Liver (tissue), 9 donors: ENCODE data around the gene RALB. TPM values are rescaled to one million over a fixed set of nuclear protein-coding genes. Genes with fewer than 3 reads are reported as not detected.

Source experiments
- DNase-seq: peaks from one replicate; pipeline ENCODE4 v3.0.0-alpha.2; 2017; ENCODE audit warnings: low spot score
- H3K27ac ChIP-seq, 2 donors: one replicate each; pipeline ENCODE4 v1.7.0; 2013; ENCODE audit warnings: inconsistent platforms in 2 of 2, low read length in 2 of 2, control low read depth in 1 of 2, low read depth in 1 of 2, mild to moderate bottlenecking in 1 of 2
- H3K27me3 ChIP-seq, 4 donors: one replicate each; pipeline versions ENCODE4 v1.6.1 to v1.7.0; 2013; ENCODE audit warnings: low read length in 3 of 4, inconsistent platforms in 1 of 4, mild to moderate bottlenecking in 1 of 4, moderate library complexity in 1 of 4; ENCODE audit not compliant: control insufficient read depth in 4 of 4, insufficient read depth in 4 of 4
- H3K36me3 ChIP-seq, 4 donors: one replicate each; pipeline versions ENCODE4 v1.6.1 to v1.7.0; 2013; ENCODE audit warnings: low read length in 3 of 4, mild to moderate bottlenecking in 3 of 4, low read depth in 1 of 4, moderate library complexity in 1 of 4; ENCODE audit not compliant: control insufficient read depth in 4 of 4, insufficient read depth in 3 of 4
- H3K4me1 ChIP-seq, 4 donors: one replicate each; pipeline versions ENCODE4 v1.6.1 to v1.7.0; 2013; ENCODE audit warnings: low read length in 3 of 4, mild to moderate bottlenecking in 3 of 4, moderate library complexity in 1 of 4; ENCODE audit not compliant: control insufficient read depth in 4 of 4, insufficient read depth in 4 of 4
- H3K4me3 ChIP-seq, 3 donors: one replicate each; pipeline versions ENCODE4 v1.6.1 to v1.7.0; 2013; ENCODE audit warnings: low read length in 3 of 3, control low read depth in 1 of 3, low read depth in 1 of 3, mild to moderate bottlenecking in 1 of 3
- H3K9ac ChIP-seq, 2 donors: one replicate each; pipeline ENCODE4 v1.7.0; 2013; ENCODE audit warnings: low read length in 2 of 2, mild to moderate bottlenecking in 2 of 2, moderate library complexity in 2 of 2, control low read depth in 1 of 2, low read depth in 1 of 2
- H3K9me3 ChIP-seq, 4 donors: one replicate each; pipeline versions ENCODE4 v1.6.1 to v1.7.0; 2013; ENCODE audit warnings: low read length in 3 of 4; ENCODE audit not compliant: control insufficient read depth in 4 of 4
- ATF3 ChIP-seq: IDR thresholded peaks from 2 replicates; pipeline ENCODE4 v1.6.1; 2016; ENCODE audit warnings: antibody characterized with exemption
- CTCF ChIP-seq: fragments of 150-350 bp; IDR thresholded peaks from 2 replicates; pipeline ENCODE4 v1.5.1; 2017; ENCODE audit warnings: improper control_type of control experiment, low read depth, low read length; ENCODE audit not compliant: missing input control
- EGR1 ChIP-seq, 2 donors: IDR thresholded peaks; 2 replicates each; pipeline ENCODE4 v1.6.1; 2016 to 2018; ENCODE audit warnings: antibody characterized with exemption in 2 of 2, low read depth in 2 of 2
- FOXA1 ChIP-seq: IDR thresholded peaks from 2 replicates; pipeline ENCODE4 v1.6.1; 2016; ENCODE audit warnings: antibody characterized with exemption
- FOXA2 ChIP-seq: IDR thresholded peaks from 2 replicates; pipeline ENCODE4 v1.6.1; 2016; ENCODE audit warnings: antibody characterized with exemption
- GABPA ChIP-seq, 2 donors: IDR thresholded peaks in 1 of 2; conservative IDR thresholded peaks in 1 of 2; 2 replicates each; pipeline ENCODE4 v1.6.1; 2016; ENCODE audit warnings: antibody characterized with exemption in 2 of 2, mild to moderate bottlenecking in 1 of 2, moderate library complexity in 1 of 2
- HNF4A ChIP-seq, 2 donors: conservative IDR thresholded peaks; 2 replicates each; pipeline ENCODE4 v1.6.1; 2016; ENCODE audit warnings: antibody characterized with exemption in 2 of 2, mild to moderate bottlenecking in 2 of 2
- HNF4G ChIP-seq: IDR thresholded peaks from 2 replicates; pipeline ENCODE4 v1.6.1; 2016; ENCODE audit warnings: antibody characterized with exemption
- JUND ChIP-seq, 2 donors: IDR thresholded peaks; 2 replicates each; pipeline ENCODE4 v1.6.1; 2016; ENCODE audit warnings: antibody characterized with exemption in 2 of 2
- NR2F2 ChIP-seq: IDR thresholded peaks from 2 replicates; pipeline ENCODE4 v1.6.1; 2016; ENCODE audit warnings: antibody characterized with exemption
- RAD21 ChIP-seq, 2 donors: IDR thresholded peaks; 2 replicates each; pipeline ENCODE4 v1.6.1; 2016; ENCODE audit warnings: antibody characterized with exemption in 2 of 2, mild to moderate bottlenecking in 2 of 2
- RXRA ChIP-seq, 2 donors: IDR thresholded peaks; 2 replicates each; pipeline ENCODE4 v1.6.1; 2017 to 2018; ENCODE audit warnings: antibody characterized with exemption in 2 of 2, mild to moderate bottlenecking in 1 of 2
- SP1 ChIP-seq: IDR thresholded peaks from 2 replicates; pipeline ENCODE4 v1.6.1; 2018; ENCODE audit warnings: antibody characterized with exemption, mild to moderate bottlenecking
- TAF1 ChIP-seq: conservative IDR thresholded peaks from 2 replicates; pipeline ENCODE4 v1.6.1; 2016; ENCODE audit warnings: antibody characterized with exemption, mild to moderate bottlenecking
- YY1 ChIP-seq: IDR thresholded peaks from 2 replicates; pipeline ENCODE4 v1.6.1; 2016; ENCODE audit warnings: antibody characterized with exemption, mild to moderate bottlenecking
- WGBS: extraction: QIAGEN DNeasy Blood & Tissue Kit; methylation state at CpG from one replicate; pipeline ENCODE4 v1.1.7; 2013; 5-methylcytosine and 5-hydroxymethylcytosine counted together
- polyA plus RNA-seq, 2 donors: library from polyadenylated mRNA; stranded (reverse) in 1 of 2; unstranded in 1 of 2; fragments of 200-250 nt in 1 of 2; fragments of >200 nt in 1 of 2; fragmentation: Nextera tagmentation in 1 of 2; extraction: Ambion mirVana in 1 of 2; gene quantifications; one replicate each; pipeline versions ENCODE4 v1.2.1 to v1.2.3, GENCODE V29; 2013 to 2015
- total RNA-seq, 2 donors: library from RNA; depleted of rRNA; stranded (reverse); fragments of >200 nt; gene quantifications; one replicate each; pipeline ENCODE4 v1.2.3, GENCODE V29; 2014
- TF ChIP-seq, protein P1 (sequence below): IDR thresholded peaks from 2 replicates; pipeline ENCODE4 v1.6.1; 2016; ENCODE audit warnings: antibody characterized with exemption
- TF ChIP-seq, protein P2 (sequence below): IDR thresholded peaks from 2 replicates; pipeline ENCODE4 v1.6.1; 2016; ENCODE audit warnings: antibody characterized with exemption
- TF ChIP-seq, protein P3 (sequence below): IDR thresholded peaks from 2 replicates; pipeline ENCODE4 v1.6.1; 2016; ENCODE audit warnings: antibody characterized with exemption, mild to moderate bottlenecking
- donor health status: healthy.
- donor health status: healthy.
- donor health status: healthy.
- donor health status: healthy.
- donor health status: healthy.

RALB gene
- total and polyA plus RNA-seq, 4 donors = 11.1 to 26.4 (median 20.1) TPM

DNA sequence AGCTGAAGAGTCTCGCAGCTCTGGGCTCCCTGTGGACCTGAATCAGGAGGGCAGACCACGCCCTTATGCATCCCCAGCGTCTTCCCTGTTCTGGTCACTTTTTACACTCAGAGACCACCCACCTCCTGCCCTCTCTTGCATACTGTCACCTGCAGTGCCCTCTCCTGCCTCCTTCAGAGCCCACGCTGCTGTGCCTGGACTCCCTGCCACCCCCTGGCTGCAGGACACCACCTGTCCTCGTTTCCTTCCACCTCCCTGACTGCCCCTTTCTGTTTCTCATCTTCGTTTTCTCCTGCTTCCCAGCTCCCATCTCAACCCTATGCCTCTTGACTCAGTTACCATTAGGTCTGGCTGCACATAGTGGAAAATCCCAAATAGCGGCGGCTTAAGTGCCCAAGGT, 84.1 kb downstream of the RALB start:
- Histone ChIP-seq H3K27ac (no peak overlapping the region), H3K9ac (no peak overlapping the region), H3K4me1 (no peaks in the 10 kb centered on the region), H3K4me3 (no peak overlapping the region), H3K36me3 (no peaks in the 10 kb centered on the region), H3K27me3 (peaks cover 0 to 2% (median 0%) of the 10 kb centered on the region in 4 donors), H3K9me3 (peaks cover 0 to 1% (median 0%) of the 10 kb centered on the region in 4 donors)
- DNase-seq = no peak
- WGBS = 89% methylated on average over 8 of the region's 8 CpGs
- TF ChIP-seq RAD21 (IDR thresholded peaks at IDR 0.05) (no peak), TAF1 (no peak)

DNA sequence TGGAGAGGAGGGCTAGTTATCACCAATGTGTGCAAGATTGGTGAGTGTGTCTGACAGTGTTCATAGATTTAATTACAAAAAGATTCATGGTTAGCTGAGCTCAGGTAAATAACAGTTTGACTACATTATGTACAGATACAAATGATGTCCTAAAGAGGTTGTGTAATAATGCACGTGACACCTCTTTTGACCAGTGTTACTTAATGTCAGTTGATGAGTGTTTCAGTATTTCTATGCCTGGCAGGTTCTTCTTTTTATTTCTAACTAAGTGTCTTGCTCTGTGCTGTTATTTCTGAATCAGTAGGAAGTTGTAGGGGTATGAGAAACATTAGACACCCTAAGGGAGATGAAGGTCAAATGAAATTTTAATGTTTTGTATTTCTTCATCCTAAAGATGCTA, 85.4 kb downstream of the RALB start:
- TF ChIP-seq NR2F2 (no peak), HNF4A (conservative IDR thresholded peaks at IDR 0.05) (peak in 1 of 2 donors; percentile 13), RAD21 (IDR thresholded peaks at IDR 0.05) (peak in 1 of 2 donors; percentile 19), GABPA (IDR thresholded peaks at IDR 0.05 in 1 of 2, conservative IDR thresholded peaks at IDR 0.05 in 1 of 2) (no peak), SP1 (no peak), YY1 (no peak), RXRA (IDR thresholded peaks at IDR 0.05) (peak in 1 of 2 donors; percentile 43)
- TF ChIP-seq, protein P1, sequence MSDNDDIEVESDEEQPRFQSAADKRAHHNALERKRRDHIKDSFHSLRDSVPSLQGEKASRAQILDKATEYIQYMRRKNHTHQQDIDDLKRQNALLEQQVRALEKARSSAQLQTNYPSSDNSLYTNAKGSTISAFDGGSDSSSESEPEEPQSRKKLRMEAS = no peak
- whole genome bisulfite sequencing = 27% methylated on average over 1 of the region's 1 CpG
- Histone ChIP-seq H3K36me3 (no peaks in the 10 kb centered on the region), H3K9me3 (peaks cover 0 to 1% (median 0%) of the 10 kb centered on the region in 4 donors), H3K27ac (no peak overlapping the region), H3K4me1 (peaks cover 0 to under 1% (median 0%) of the 10 kb centered on the region in 4 donors), H3K4me3 (no peak overlapping the region), H3K27me3 (peaks cover 0 to 3% (median 1%) of the 10 kb centered on the region in 4 donors), H3K9ac (no peak overlapping the region)
- no peak for DNase-seq

- DNase-seq = no peak
- Histone ChIP-seq H3K4me1 (peaks cover 9 to 22% (median 14%) of the 10 kb centered on the region in 4 donors), H3K9ac (no peak overlapping the region), H3K9me3 (no peaks in the 10 kb centered on the region), H3K27me3 (peaks cover 0 to 3% (median 1%) of the 10 kb centered on the region in 4 donors), H3K27ac (no peak overlapping the region), H3K36me3 (no peaks in the 10 kb centered on the region), H3K4me3 (no peak overlapping the region)
- WGBS = 64% methylated on average over 7 of the region's 7 CpGs
- no peak for TF ChIP-seq CTCF
- TF ChIP-seq FOXA1 = no peak
- TF ChIP-seq TAF1 = no peak
- TF ChIP-seq RAD21 (IDR thresholded peaks at IDR 0.05) = no peak
- no peak for TF ChIP-seq FOXA2
- TF ChIP-seq ATF3 = no peak
- no peak for TF ChIP-seq YY1
- no peak for TF ChIP-seq HNF4A (conservative IDR thresholded peaks at IDR 0.05)
- TF ChIP-seq, protein P2, sequence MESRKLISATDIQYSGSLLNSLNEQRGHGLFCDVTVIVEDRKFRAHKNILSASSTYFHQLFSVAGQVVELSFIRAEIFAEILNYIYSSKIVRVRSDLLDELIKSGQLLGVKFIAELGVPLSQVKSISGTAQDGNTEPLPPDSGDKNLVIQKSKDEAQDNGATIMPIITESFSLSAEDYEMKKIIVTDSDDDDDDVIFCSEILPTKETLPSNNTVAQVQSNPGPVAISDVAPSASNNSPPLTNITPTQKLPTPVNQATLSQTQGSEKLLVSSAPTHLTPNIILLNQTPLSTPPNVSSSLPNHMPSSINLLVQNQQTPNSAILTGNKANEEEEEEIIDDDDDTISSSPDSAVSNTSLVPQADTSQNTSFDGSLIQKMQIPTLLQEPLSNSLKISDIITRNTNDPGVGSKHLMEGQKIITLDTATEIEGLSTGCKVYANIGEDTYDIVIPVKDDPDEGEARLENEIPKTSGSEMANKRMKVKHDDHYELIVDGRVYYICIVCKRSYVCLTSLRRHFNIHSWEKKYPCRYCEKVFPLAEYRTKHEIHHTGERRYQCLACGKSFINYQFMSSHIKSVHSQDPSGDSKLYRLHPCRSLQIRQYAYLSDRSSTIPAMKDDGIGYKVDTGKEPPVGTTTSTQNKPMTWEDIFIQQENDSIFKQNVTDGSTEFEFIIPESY = no peak
- TF ChIP-seq RXRA (IDR thresholded peaks at IDR 0.05) = no peak
- TF ChIP-seq, protein P3, sequence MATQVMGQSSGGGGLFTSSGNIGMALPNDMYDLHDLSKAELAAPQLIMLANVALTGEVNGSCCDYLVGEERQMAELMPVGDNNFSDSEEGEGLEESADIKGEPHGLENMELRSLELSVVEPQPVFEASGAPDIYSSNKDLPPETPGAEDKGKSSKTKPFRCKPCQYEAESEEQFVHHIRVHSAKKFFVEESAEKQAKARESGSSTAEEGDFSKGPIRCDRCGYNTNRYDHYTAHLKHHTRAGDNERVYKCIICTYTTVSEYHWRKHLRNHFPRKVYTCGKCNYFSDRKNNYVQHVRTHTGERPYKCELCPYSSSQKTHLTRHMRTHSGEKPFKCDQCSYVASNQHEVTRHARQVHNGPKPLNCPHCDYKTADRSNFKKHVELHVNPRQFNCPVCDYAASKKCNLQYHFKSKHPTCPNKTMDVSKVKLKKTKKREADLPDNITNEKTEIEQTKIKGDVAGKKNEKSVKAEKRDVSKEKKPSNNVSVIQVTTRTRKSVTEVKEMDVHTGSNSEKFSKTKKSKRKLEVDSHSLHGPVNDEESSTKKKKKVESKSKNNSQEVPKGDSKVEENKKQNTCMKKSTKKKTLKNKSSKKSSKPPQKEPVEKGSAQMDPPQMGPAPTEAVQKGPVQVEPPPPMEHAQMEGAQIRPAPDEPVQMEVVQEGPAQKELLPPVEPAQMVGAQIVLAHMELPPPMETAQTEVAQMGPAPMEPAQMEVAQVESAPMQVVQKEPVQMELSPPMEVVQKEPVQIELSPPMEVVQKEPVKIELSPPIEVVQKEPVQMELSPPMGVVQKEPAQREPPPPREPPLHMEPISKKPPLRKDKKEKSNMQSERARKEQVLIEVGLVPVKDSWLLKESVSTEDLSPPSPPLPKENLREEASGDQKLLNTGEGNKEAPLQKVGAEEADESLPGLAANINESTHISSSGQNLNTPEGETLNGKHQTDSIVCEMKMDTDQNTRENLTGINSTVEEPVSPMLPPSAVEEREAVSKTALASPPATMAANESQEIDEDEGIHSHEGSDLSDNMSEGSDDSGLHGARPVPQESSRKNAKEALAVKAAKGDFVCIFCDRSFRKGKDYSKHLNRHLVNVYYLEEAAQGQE = no peak
- TF ChIP-seq HNF4G = no peak
- no peak for TF ChIP-seq JUND (IDR thresholded peaks at IDR 0.05)
- TF ChIP-seq NR2F2 = no peak
- no peak for TF ChIP-seq GABPA (IDR thresholded peaks at IDR 0.05 in 1 of 2, conservative IDR thresholded peaks at IDR 0.05 in 1 of 2)
- no peak for TF ChIP-seq EGR1 (IDR thresholded peaks at IDR 0.05; ENCODE audit: low read depth in 2 of 2)
- TF ChIP-seq SP1 = no peak
Observed at GRCh38 chr2:120341977-120342376, 89.3 kb downstream of the RALB start.
